Activated CD4-positive, alpha-beta memory T cell treated with anti-CD3 and anti-CD28 coated beads for 36 hours (primary cell): ENCODE data around the gene UBE4A. TPM values are rescaled to one million over a fixed set of nuclear protein-coding genes. Genes with fewer than 3 reads are reported as not detected.

Experiments
- total RNA-seq, 2 experiments: library from RNA; stranded (reverse); gene quantifications; one replicate each; pipeline ENCODE4 v1.2.3, GENCODE V29; 2021

The UBE4A gene
- total RNA-seq, 2 experiments from 2014 or later, result 39.1 to 40.4 TPM

Other genes with a start within 250 kb of the UBE4A start
- gene SCN4B, start 206.8 kb upstream of the UBE4A start, total RNA-seq, result under 1 TPM; 0.22 to 0.36 TPM
- gene SCN2B, start 183.0 kb upstream of the UBE4A start, total RNA-seq, result not detected
- gene JAML, start 134.6 kb upstream of the UBE4A start, total RNA-seq, result 100 to 1,000 TPM; 155 to 163 TPM
- 10 to 100 TPM; 47.3 to 49.0 TPM for gene MPZL3, start 107.2 kb upstream of the UBE4A start, total RNA-seq
- gene MPZL2, start 95.3 kb upstream of the UBE4A start, total RNA-seq, result 10 to 100 TPM; 15.8 to 17.8 TPM
- gene CD3E, start 54.9 kb upstream of the UBE4A start, total RNA-seq, result 100 to 1,000 TPM; 476 to 488 TPM
- 100 to 1,000 TPM; 321 to 346 TPM for gene CD3D, start 16.9 kb upstream of the UBE4A start, total RNA-seq
- gene CD3G, start 15.3 kb upstream of the UBE4A start, total RNA-seq, result 100 to 1,000 TPM; 137 to 138 TPM
- gene ATP5MG, start 42.0 kb downstream of the UBE4A start, total RNA-seq, result 100 to 1,000 TPM; 298 to 306 TPM
- gene KMT2A, start 76.9 kb downstream of the UBE4A start, total RNA-seq, result 10 to 100 TPM; 61.5 to 72.4 TPM
- gene TTC36, start 167.9 kb downstream of the UBE4A start, total RNA-seq, result not detected
- 10 to 100 TPM in 1 of 2 experiments, 1 to 10 TPM in 1; 9.5 to 13.0 TPM for gene TMEM25, start 171.6 kb downstream of the UBE4A start, total RNA-seq
- gene IFT46, start 206.3 kb downstream of the UBE4A start, total RNA-seq, result 10 to 100 TPM; 16.0 to 17.1 TPM
- 100 to 1,000 TPM; 180 to 182 TPM for gene ARCN1, start 212.8 kb downstream of the UBE4A start, total RNA-seq
- 1 to 10 TPM; 2.0 to 2.4 TPM for gene PHLDB1, start 248.0 kb downstream of the UBE4A start, total RNA-seq